ENCODE measurements around the gene FUT8. TPM values are rescaled to one million over a fixed set of nuclear protein-coding genes. Genes with fewer than 3 reads are reported as not detected.

FUT8 gene
- total and polyA plus RNA-seq, 2 of the 8 experiments (the other 6 are each of a cell fraction or from before 2014, with no cell fraction given), result 10.5 to 25.1 TPM

DNA sequence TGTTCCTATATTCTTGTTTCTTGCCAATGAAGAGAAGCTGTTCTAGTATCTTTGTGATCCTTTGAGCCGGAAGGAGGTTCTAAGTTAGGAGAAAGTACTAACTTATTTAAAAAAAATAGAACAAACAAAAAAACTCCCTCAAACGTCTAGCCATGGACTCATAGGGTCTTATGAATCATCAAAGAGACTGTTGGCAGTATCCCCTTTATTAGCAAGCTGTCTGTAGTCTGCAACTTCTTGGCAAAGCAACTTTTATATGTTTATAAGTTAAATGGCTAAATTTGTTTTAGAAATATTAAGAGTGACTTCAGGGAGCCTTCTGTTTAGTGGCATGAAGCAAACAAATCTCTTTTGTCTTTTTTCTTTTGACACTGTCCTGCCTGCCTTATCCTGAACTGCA lies 291.9 kb downstream of the FUT8 start:
- no peak overlapping the region for H2BK120ac ChIP-seq (replicated peaks; ENCODE audit: low read depth, low read length)
- no peak overlapping the region for H3K27ac ChIP-seq (ENCODE audit: low read depth, low read length)
- no peaks in the 10 kb centered on the region for H3K79me1 ChIP-seq (ENCODE audit: low read depth, low read length)
- H2BK5ac ChIP-seq (ENCODE audit: low read depth, low read length), result no peak overlapping the region
- no peak overlapping the region for H2BK15ac ChIP-seq (ENCODE audit: low read length)
- WGBS, 2 experiments (ENCODE audit: extremely low coverage in 1 of 2, insufficient coverage in 1 of 2, insufficient read length in 1 of 2, insufficient replicate concordance in 2 of 2, low coverage in 1 of 2, low lambda C conversion rate in 2 of 2, missing lambda C conversion rate in 1 of 2), result 71% methylated on average over 2 of the region's 2 CpGs; no CpG with 5 or more reads in 1 of the 2 experiments
- no peaks in the 10 kb centered on the region for H3K9me3 ChIP-seq (ENCODE audit: insufficient read depth in 2 of 2, low read depth in 1 of 2, low read length in 1 of 2)
- H3K56ac ChIP-seq (replicated peaks; ENCODE audit: insufficient read length, low read depth, low read length), result no peak overlapping the region
- H4K20me1 ChIP-seq (replicated peaks in 1 of 2; ENCODE audit: control insufficient read depth in 1 of 2, insufficient read depth in 2 of 2, low read length in 2 of 2), result no peaks in the 10 kb centered on the region
- H4K5ac ChIP-seq (ENCODE audit: insufficient read length, low read depth, low read length), result no peak overlapping the region
- H3K4ac ChIP-seq (replicated peaks; ENCODE audit: insufficient read length, low read depth, low read length), result no peak overlapping the region
- H3K23ac ChIP-seq (ENCODE audit: insufficient read length), result no peak overlapping the region
- H3K9ac ChIP-seq (replicated peaks in 1 of 4; ENCODE audit: extremely low read depth in 1 of 4, low read depth in 3 of 4, low read length in 3 of 4), result no peak overlapping the region
- no peak overlapping the region for H2AFZ ChIP-seq (ENCODE audit: low read length)
- no peaks in the 10 kb centered on the region; the same call in 1 of the 2 replicates for H3K23me2 ChIP-seq (ENCODE audit: low read depth, low read length)
- ChIA-PET POLR2A (ENCODE audit: partially characterized antibody) (no interaction called here), CTCF (ENCODE audit: partially characterized antibody) (interaction anchor here (0.6 to 1.1 kb wide), 3 partner anchors 17 to 446 kb away, joined by 3 read pairs; no protein-coding TSS in a partner anchor)
- H3K4me2 ChIP-seq (ENCODE audit: insufficient read depth in 1 of 2, low read depth in 2 of 2, low read length in 2 of 2), result no peak overlapping the region
- H3K27me3 ChIP-seq (replicated peaks in 1 of 4; ENCODE audit: control insufficient read depth in 3 of 4, extremely low read depth in 1 of 4, insufficient read depth in 3 of 4, low read length in 3 of 4), result no peaks in the 10 kb centered on the region
- no peak overlapping the region for H3K4me3 ChIP-seq (ENCODE audit: extremely low read depth in 1 of 4, insufficient read depth in 2 of 4, low read depth in 3 of 4, low read length in 4 of 4)
- H2BK12ac ChIP-seq (ENCODE audit: low read depth, low read length), result no peak overlapping the region
- H2BK20ac ChIP-seq (ENCODE audit: low read length), result no peak overlapping the region
- DNase-seq (ENCODE audit: low read depth in 1 of 2, low spot score in 2 of 2), result no peak
- no peak overlapping the region for H2AK5ac ChIP-seq (ENCODE audit: low read depth, low read length)
- H4K91ac ChIP-seq (replicated peaks; ENCODE audit: insufficient read length, low read length), result no peak overlapping the region
- FAIRE-seq, result no peak
- no peaks in the 10 kb centered on the region for H3K36me3 ChIP-seq (ENCODE audit: control insufficient read depth in 2 of 4, insufficient read depth in 4 of 4, low read length in 3 of 4)
- no peak overlapping the region for H3K14ac ChIP-seq (ENCODE audit: insufficient read length)
- no peak overlapping the region for H3K18ac ChIP-seq (ENCODE audit: extremely low read depth, low read length)
- no peaks in the 10 kb centered on the region for H3K79me2 ChIP-seq (ENCODE audit: control insufficient read depth in 1 of 2, insufficient read depth in 2 of 2, low read length in 2 of 2)
- H3K4me1 ChIP-seq (replicated peaks in 1 of 4; ENCODE audit: control insufficient read depth in 3 of 4, insufficient read depth in 4 of 4, low read length in 3 of 4), result peaks cover 0 to 4% (median 1%) of the 10 kb centered on the region in 4 experiments; a peak in 1 of 7 replicates
- H4K8ac ChIP-seq (ENCODE audit: extremely low read depth, insufficient read depth, low read length), result no peak overlapping the region
- TF ChIP-seq CEBPB (IDR thresholded peaks at IDR 0.05; ENCODE audit: low read depth, low read length) (no peak), TBP (IDR thresholded peaks at IDR 0.05; ENCODE audit: low read depth, low read length) (no peak), SIN3A (conservative IDR thresholded peaks at IDR 0.05 in 1 of 2, IDR thresholded peaks at IDR 0.05 in 1 of 2; ENCODE audit: low read depth in 1 of 2, low read length in 2 of 2) (no peak), CHD2 (IDR thresholded peaks at IDR 0.05; ENCODE audit: low read length) (no peak), SIX5 (IDR thresholded peaks at IDR 0.05; ENCODE audit: low read depth, low read length) (no peak), KDM1A (IDR thresholded peaks at IDR 0.05; ENCODE audit: borderline replicate concordance, low read length) (no peak), SUZ12 (IDR thresholded peaks at IDR 0.05; ENCODE audit: low read length) (no peak), JUN (IDR thresholded peaks at IDR 0.05; ENCODE audit: low read depth, low read length) (no peak), POU5F1 (IDR thresholded peaks at IDR 0.05; ENCODE audit: low read depth, low read length) (no peak), POLR2A (IDR thresholded peaks at IDR 0.05; ENCODE audit: control extremely low read depth in 1 of 2, low read depth in 2 of 2, low read length in 2 of 2) (no peak)
- TF ChIP-seq, protein P1, sequence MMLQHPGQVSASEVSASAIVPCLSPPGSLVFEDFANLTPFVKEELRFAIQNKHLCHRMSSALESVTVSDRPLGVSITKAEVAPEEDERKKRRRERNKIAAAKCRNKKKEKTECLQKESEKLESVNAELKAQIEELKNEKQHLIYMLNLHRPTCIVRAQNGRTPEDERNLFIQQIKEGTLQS (IDR thresholded peaks at IDR 0.05; ENCODE audit: insufficient read depth, low read depth, low read length), result no peak
- TF ChIP-seq, protein P2, sequence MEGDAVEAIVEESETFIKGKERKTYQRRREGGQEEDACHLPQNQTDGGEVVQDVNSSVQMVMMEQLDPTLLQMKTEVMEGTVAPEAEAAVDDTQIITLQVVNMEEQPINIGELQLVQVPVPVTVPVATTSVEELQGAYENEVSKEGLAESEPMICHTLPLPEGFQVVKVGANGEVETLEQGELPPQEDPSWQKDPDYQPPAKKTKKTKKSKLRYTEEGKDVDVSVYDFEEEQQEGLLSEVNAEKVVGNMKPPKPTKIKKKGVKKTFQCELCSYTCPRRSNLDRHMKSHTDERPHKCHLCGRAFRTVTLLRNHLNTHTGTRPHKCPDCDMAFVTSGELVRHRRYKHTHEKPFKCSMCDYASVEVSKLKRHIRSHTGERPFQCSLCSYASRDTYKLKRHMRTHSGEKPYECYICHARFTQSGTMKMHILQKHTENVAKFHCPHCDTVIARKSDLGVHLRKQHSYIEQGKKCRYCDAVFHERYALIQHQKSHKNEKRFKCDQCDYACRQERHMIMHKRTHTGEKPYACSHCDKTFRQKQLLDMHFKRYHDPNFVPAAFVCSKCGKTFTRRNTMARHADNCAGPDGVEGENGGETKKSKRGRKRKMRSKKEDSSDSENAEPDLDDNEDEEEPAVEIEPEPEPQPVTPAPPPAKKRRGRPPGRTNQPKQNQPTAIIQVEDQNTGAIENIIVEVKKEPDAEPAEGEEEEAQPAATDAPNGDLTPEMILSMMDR (IDR thresholded peaks at IDR 0.05; ENCODE audit: control extremely low read depth in 1 of 3, insufficient read depth in 1 of 3, low read depth in 1 of 3, low read length in 3 of 3), result no peak

Data from H1 (cell line).